ENCODE measurements around the gene CPZ.
"Not testable (repeated sequence)": the region's sequence is repeated elsewhere in the genome, so short reads cannot be mapped to it uniquely, and the experiment has no call there.

CPZ gene

DNA sequence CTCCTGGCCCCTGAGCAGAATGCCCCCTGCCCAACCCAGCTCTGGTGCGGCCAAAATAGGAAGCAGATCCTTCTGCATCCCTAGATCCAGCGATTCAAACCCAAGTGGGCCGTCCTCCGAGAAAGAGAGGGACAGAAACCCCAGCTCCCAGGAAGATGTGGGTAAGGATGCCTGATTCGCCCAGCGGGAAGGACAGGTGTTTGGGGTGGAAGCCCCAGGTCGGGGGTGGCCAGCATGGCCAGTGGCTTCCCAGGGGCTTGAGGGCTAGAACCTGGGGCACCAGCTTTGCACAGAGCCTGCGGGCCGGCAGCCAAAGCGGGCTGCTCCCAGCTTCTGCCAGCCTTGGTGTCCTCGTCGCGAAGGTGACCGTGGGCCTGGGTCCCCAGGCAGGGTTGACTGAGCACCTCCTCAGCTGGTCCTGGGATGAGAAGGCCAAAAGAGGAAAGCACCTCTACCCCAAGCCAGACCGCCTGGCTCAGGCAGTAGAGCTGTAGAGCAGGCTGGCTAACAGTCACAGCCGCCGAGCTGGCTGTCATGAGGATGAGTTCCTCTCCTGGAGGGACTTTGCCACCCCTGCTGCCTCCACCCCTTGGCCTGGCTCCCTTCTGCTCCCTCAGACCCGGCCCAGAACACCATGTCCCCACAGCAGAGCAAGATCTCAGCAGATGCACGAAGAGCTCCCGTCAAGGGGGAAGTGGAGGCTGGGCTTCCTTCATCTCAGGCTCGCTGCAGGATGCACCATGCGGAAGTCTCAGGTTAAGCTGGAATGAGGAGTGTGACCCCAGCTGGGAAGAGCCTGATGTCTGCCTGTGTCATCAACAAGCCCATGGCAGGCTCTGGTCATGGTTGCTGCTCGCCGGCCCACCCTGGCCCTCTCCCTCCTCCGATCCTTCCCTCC is 59.9 kb downstream of the CPZ start:
- H3K9me3 Mint-ChIP-seq = peaks cover 8% of the 10 kb centered on the region
- H3K4me1 Mint-ChIP-seq = no peaks in the 10 kb centered on the region
- no peaks in the 10 kb centered on the region for H3K36me3 Mint-ChIP-seq
- no peak overlapping the region for H3K27ac Mint-ChIP-seq
- ATAC-seq = no peak
- H3K27me3 Mint-ChIP-seq = no peaks in the 10 kb centered on the region
- H3K4me3 Mint-ChIP-seq = no peak overlapping the region

DNA sequence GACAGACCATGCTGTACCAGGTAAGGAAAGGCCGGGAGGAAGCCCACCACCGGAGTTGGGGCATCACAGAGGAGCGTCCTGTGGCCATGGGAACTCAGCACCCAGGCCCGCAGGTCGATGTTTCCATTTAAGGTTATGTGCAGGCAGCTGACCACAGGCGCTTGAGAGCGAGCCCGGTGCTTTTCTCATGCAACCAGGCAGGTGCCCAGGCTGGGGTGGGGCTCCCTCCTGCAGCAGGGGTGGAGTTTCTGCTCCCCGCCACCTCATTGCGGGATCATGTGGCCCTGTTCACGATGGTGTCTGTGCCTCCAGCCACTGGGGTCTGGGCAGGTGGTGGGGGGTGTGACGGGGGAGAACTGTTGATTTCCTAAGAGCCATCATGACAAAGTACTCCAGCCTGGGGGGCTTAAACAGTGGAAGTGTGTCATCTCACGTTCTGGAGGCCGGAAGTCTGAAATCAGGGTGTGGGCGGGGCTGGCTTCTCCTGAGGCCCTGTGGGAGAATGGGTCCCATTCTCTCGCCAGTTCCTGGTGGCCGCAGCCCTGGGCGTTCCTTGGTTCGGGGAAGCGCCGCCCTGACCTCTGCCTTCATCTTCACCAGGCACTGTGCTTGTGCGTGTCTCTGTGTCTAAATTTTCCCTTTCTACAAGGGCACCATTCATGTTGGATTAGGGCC is 60.9 kb downstream of the CPZ start:
- Mint-ChIP-seq H3K36me3 (no peaks in the 10 kb centered on the region), H3K4me3 (no peak overlapping the region), H3K27ac (no peak overlapping the region), H3K9me3 (peaks cover 8% of the 10 kb centered on the region), H3K4me1 (no peaks in the 10 kb centered on the region), H3K27me3 (no peaks in the 10 kb centered on the region)
- ATAC-seq = no peak

DNA sequence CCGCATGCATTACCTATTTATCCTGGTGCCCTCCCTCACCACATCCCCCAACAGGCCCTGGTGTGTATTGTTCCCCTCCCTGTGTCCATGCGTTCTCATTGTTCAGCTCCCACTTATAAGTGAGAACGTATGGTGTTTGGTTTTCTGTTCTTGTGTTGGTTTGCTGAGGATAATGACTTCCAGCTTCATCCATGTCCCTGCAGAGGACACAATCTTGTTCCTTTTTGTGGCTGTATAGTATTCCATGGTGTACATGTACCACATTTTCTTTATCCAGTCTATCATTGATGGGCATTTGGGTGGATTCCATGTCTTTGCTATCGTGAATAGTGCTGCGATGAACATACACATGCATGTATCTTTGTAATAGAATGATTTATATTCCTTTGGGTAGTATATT is 61.6 kb downstream of the CPZ start:
- not testable (repeated sequence) for H3K4me1 Mint-ChIP-seq, H3K36me3 Mint-ChIP-seq, H3K9me3 Mint-ChIP-seq, ATAC-seq, H3K27me3 Mint-ChIP-seq, H3K4me3 Mint-ChIP-seq, H3K27ac Mint-ChIP-seq

DNA sequence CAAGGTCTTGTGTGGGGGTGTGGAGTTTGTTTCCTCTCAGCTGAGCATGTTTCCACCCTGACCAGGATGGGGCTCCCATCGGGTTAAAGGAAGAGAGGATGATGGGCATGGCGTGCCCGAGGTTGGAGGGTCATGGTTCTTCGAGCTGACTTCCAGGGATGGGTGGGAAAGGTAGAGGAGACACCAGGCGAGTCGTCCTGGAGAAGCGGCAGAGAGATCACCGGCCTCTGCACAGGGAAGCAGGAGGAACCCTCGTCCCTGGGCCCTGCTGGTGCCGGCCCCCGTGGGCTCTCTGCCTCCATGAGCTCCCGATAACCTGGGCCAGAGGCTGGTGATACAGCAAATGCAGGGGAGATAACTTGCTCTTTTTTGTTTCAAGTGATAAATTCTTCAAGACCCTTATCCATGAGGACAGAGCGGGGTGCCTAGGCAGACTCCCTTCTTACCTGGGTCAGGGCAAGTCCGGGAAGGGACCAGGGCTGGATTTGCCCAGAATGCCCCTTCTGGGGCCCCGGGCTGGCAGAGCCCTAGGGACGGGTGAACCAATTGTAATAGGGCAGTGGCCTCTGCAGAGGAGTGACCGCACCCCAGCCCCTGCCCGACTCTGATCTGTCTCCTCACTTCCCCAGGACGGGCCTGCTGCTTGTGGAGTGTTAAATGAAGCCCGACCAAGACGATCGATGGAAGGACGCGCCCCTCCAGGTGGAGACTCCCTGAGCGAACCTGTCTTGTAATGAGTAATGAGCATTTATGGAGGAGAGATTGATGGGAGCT is 63.0 kb downstream of the CPZ start:
- no peaks in the 10 kb centered on the region for H3K36me3 Mint-ChIP-seq
- H3K27me3 Mint-ChIP-seq = peaks cover 4% of the 10 kb centered on the region
- no peak overlapping the region for H3K4me3 Mint-ChIP-seq
- ATAC-seq = no peak
- no peak overlapping the region for H3K27ac Mint-ChIP-seq
- H3K4me1 Mint-ChIP-seq = no peaks in the 10 kb centered on the region
- H3K9me3 Mint-ChIP-seq = peaks cover 8% of the 10 kb centered on the region

DNA sequence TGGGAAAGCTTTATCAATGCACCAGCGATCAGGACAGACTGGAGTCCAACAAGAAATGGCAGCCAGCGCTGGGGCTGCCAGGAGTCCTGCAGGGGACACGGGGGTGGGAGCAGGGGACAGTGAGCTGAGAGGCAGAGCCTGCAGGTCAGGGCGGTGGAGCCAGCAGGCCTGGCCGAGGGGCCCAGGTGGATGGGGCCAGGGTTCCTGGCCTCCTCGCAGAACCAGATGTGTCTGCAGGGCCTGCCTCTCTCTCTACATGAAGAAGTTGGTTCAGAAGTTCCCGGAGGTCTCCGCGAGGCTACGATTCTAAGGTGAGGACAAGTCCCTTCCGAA is 63.6 kb downstream of the CPZ start:
- Mint-ChIP-seq H3K4me1 (no peaks in the 10 kb centered on the region), H3K4me3 (no peak overlapping the region), H3K27ac (no peak overlapping the region), H3K36me3 (no peaks in the 10 kb centered on the region), H3K9me3 (peaks cover 8% of the 10 kb centered on the region), H3K27me3 (peaks cover 10% of the 10 kb centered on the region)
- no peak for ATAC-seq

DNA sequence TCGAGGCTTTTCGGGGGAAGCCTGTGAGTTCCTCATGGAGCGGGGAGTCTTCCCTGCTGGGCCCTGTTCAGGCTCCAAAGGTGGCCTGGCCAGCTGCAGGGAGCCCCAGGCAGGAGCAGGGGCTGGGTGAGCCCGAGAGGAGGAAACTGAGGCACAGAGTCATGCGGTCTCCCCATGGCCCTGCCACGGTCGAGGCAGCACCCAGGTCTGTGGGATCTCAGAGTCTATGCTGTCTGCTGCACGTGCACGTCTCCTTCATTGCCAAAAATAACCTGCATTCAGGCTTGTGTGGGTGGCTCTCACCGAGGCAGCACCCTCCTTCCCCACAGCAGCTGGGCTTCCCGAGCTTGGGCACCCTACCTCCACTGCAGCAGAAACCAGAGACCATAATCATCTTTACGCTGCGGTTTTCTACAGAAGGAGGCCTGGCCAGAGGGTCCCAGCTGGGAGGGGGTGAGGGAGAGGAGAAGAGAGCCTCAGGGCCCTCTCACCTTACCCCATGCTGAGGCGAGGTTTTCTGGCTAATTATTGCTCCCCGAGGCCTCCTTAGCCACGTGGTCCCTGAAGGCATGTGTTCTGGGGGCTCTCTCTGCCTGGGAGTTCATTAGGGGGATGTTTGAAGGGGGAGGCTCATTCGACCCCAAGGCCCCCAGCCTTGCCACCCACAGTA is 64.3 kb downstream of the CPZ start:
- Mint-ChIP-seq H3K27me3 (peaks cover 17% of the 10 kb centered on the region), H3K4me3 (no peak overlapping the region), H3K9me3 (peaks cover 8% of the 10 kb centered on the region), H3K4me1 (no peaks in the 10 kb centered on the region), H3K27ac (no peak overlapping the region), H3K36me3 (no peaks in the 10 kb centered on the region)
- ATAC-seq = no peak

DNA sequence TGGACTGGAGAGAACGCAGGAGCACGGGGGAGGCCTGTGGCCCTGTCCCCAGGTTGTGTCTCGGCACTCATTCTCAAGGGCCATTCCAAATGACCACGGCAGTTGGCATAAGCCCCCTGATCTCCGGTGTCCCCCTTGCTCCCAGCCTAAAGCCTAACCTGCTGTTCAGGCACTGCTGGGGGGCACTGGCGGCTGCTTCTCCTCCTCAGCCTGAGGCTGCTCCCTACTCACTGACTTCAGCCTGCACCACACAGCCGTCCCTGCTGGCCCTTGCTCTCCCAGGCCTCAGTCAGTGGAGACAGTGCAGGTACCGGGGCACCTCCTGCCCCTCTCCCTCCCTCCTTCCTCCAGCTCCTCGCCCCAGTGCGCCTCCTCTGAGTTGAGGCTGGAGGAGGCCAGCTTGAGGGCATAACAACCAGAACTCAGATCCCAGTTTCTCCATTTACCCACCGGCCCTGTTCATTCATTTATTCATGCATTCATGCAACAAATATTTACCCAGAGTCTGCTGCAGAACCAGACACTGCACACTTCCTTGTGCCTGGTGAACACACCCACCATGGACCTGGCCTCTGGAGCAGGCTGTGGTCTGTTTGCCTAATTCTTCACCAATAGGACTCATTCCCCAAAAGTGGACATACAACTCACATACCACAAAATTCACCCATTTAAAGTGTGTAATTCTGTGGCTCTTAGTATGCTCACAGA is 65.0 kb downstream of the CPZ start:
- Mint-ChIP-seq H3K27me3 (peaks cover 24% of the 10 kb centered on the region), H3K4me3 (no peak overlapping the region), H3K27ac (no peak overlapping the region), H3K4me1 (no peaks in the 10 kb centered on the region), H3K9me3 (peaks cover 8% of the 10 kb centered on the region), H3K36me3 (no peaks in the 10 kb centered on the region)
- ATAC-seq = no peak

DNA sequence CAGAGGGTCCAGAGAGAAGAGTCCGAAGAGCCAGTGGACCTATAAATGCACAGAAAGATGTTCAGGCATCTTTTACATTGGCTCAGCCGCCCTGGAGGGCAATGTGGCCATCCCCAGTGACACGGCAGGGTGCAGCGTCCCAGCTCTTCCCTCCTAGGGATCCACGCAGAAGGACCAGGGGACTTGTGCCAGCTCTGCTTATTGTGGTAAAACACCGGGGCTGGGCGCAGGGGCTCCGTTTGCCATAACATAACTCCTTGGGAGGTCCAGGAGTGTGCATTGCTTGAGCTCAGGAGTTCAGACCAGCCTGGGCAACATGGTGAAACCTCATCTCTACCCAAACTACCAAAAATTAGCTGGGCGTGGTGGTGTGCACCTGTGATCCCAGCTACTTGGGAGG is 70.2 kb downstream of the CPZ start:
- Mint-ChIP-seq H3K4me3 (no peak overlapping the region), H3K9me3 (no peaks in the 10 kb centered on the region), H3K27ac (no peak overlapping the region), H3K36me3 (no peaks in the 10 kb centered on the region), H3K27me3 (peaks cover 27% of the 10 kb centered on the region), H3K4me1 (no peaks in the 10 kb centered on the region)
- ATAC-seq = no peak

DNA sequence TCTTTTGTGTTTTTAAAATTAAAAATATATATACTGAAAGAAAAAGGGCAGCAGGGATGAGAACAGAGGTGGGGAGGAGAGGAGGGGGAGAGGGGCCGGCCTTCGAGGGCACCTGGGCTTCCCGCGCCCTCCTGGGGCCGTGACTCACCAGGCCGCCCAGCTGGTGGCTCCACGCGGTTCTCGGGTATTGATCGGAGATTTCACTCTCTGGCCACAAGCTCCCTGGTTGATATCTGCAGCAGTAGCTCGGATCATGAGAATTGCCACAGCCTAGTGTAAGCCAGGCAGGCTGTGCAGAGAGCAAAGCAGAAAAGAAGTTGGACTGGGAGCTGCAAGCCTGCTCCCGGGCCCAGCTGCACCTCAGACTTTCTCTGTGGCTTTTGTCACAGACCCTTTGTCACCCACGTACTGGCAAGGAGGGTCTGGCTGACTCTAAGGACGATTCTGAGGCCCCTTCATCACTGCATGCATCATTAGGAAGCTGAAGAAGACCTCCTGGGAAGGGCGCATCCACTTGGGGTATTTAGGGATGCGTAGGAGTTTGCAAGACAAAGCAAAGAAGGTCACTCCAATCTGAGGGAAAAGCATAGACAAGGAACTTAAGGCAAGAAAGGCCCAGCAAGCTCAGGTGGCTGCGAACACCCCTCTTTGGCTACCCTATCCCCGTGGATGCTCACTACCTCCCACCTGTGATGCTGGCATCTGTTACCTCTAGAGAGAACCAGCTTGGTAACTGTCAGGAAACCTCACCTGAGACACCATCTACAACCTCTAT is 71.7 kb downstream of the CPZ start:
- Mint-ChIP-seq H3K4me3 (no peak overlapping the region), H3K9me3 (peaks cover 4% of the 10 kb centered on the region), H3K36me3 (no peaks in the 10 kb centered on the region), H3K27me3 (peaks cover 35% of the 10 kb centered on the region), H3K27ac (no peak overlapping the region), H3K4me1 (no peaks in the 10 kb centered on the region)
- ATAC-seq = no peak

DNA sequence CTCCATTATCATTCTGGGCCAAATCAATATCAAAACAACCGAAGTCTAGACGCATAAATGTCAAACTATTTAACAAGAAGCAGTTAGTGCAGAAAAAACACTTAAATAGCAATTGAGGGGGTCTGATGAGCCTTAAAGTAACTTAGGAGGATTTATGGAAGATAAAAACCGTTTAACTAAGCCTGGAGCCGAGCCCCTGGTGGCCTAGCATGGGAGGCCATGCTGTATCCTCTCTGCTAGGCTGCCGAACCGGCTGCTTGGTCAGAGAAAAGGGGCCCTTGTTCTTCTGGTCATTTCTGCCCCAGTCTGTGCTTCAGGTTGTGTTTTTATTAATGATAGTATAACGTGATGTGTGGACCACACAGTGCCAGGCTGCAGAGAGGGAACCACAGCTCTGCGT is 72.4 kb downstream of the CPZ start:
- no peak overlapping the region for H3K27ac Mint-ChIP-seq
- no peak for ATAC-seq
- H3K36me3 Mint-ChIP-seq = no peaks in the 10 kb centered on the region
- H3K9me3 Mint-ChIP-seq = peaks cover 4% of the 10 kb centered on the region
- no peak overlapping the region for H3K4me3 Mint-ChIP-seq
- H3K27me3 Mint-ChIP-seq = peaks cover 35% of the 10 kb centered on the region
- no peaks in the 10 kb centered on the region for H3K4me1 Mint-ChIP-seq

DNA sequence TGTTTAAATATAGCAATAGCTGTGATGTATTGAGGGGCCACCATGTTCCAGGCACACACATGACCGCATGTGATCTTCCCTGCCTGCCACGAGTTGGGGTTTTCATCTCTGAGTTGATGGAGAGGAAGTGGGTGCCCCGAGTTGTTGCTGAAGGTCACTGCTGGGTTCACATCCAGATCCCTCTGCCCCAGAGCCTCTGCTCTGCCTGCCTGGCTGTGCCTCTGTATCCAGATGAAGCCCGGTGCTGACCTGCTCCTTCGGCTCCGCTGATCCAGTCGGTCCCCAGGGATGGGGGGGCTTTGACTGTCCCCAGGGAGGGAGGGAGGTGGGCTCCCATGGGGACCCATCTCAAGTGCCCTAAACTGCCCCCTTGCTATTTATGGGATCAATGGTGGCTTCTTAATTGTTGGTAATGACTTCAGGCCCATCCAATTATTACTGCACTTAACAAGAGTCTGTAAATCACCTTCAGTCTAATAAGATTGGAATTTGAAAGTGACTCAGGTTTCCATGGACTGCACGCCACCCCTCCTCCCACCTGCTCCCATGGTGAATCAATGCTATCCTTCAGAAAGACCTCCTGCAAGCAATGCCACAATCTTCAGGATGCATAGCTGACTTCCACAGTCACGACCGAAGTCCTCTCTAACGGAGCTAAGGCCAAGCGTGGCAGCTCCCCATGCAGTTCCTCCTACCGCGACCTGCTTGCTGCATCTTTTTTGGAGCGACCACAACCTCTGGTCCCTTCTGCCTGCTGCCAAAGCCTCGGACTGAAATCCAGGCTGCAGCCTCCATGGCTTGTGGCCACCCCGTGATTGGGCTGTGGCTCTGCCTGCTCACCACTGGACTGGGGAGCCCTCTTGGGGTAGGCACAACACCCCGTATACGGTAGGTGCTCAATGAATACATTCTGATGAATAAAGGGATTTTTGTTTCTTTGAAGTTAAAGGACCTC is 73.1 kb downstream of the CPZ start:
- no peak overlapping the region for H3K27ac Mint-ChIP-seq
- H3K4me1 Mint-ChIP-seq = no peaks in the 10 kb centered on the region
- no peaks in the 10 kb centered on the region for H3K36me3 Mint-ChIP-seq
- H3K4me3 Mint-ChIP-seq = no peak overlapping the region
- peaks cover 4% of the 10 kb centered on the region for H3K9me3 Mint-ChIP-seq
- ATAC-seq = no peak
- H3K27me3 Mint-ChIP-seq = peaks cover 30% of the 10 kb centered on the region

DNA sequence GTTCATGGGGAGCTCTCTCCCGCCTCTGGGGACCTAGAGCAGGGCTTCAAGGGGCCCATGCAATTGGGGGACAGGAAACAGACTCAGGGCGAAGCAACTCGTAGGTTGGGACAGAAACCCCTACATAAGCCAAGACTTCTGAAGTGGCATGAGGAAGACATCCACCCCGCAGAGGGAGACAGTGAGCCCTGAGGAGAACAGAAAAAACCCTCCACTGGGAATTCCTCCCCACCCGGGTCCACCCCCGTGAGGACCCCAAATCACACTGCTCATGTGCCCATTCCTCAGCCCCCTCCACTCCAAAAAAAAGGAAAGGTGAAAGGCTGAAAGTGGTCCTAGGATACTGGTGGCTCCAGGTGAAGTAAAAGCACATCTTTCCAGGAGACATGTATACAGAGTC is 74.0 kb downstream of the CPZ start:
- ATAC-seq = no peak
- no peak overlapping the region for H3K27ac Mint-ChIP-seq
- H3K4me3 Mint-ChIP-seq = no peak overlapping the region
- H3K4me1 Mint-ChIP-seq = no peaks in the 10 kb centered on the region
- H3K36me3 Mint-ChIP-seq = no peaks in the 10 kb centered on the region
- peaks cover 23% of the 10 kb centered on the region for H3K27me3 Mint-ChIP-seq
- H3K9me3 Mint-ChIP-seq = peaks cover 4% of the 10 kb centered on the region
